GM23338 (cell line): ENCODE results near the gene TECR. TPM values are rescaled to one million over a fixed set of nuclear protein-coding genes. Genes with fewer than 3 reads are reported as not detected.

Experiments used
- ATAC-seq: fragments of 200-7000 bp; cut with Tn5 transposase; 3 replicates; pipeline ENCODE4 v1.9.1; 2020
- DNase-seq: peaks from one replicate; pipeline ENCODE4 v3.0.0-alpha.2; 2015; ENCODE audit warnings: low spot score
- H2AFZ ChIP-seq: fragments of 200-600 bp; sonication (generic); 2 replicates; pipeline ENCODE4 v1.8.0; 2016; ENCODE audit warnings: antibody characterized with exemption, mild to moderate bottlenecking, moderate library complexity
- H3F3A ChIP-seq: fragments of 200-600 bp; sonication (generic); replicated peaks from 2 replicates; pipeline ENCODE4 v1.8.0; 2017; ENCODE audit warnings: antibody characterized with exemption, mixed run types, low read depth
- H3K27ac ChIP-seq: fragments of 200-600 bp; sonication (generic); 2 replicates; pipeline ENCODE4 v1.6.1; 2016; ENCODE audit warnings: low read depth
- H3K27me3 ChIP-seq: fragments of 200-600 bp; sonication (generic); 2 replicates; pipeline ENCODE4 v1.8.0; 2016; ENCODE audit warnings: mild to moderate bottlenecking, mixed run types, moderate library complexity; ENCODE audit not compliant: insufficient read depth
- H3K36me3 ChIP-seq: fragments of 200-600 bp; sonication (generic); 2 replicates; pipeline ENCODE4 v1.8.0; 2016; ENCODE audit warnings: mild to moderate bottlenecking; ENCODE audit not compliant: insufficient read depth
- H3K4me1 ChIP-seq: fragments of 200-600 bp; sonication (generic); 2 replicates; pipeline ENCODE4 v1.8.0; 2016; ENCODE audit warnings: mild to moderate bottlenecking, moderate library complexity; ENCODE audit not compliant: insufficient read depth
- H3K4me2 ChIP-seq: fragments of 200-600 bp; sonication (generic); 2 replicates; pipeline ENCODE4 v1.7.1; 2017; ENCODE audit warnings: mixed run types
- H3K4me3 ChIP-seq: fragments of 200-600 bp; sonication (generic); 2 replicates; pipeline ENCODE4 v1.6.1; 2016; ENCODE audit warnings: mixed run types
- H3K79me2 ChIP-seq: fragments of 200-600 bp; sonication (generic); replicated peaks from 2 replicates; pipeline ENCODE4 v1.8.0; 2017; ENCODE audit warnings: mild to moderate bottlenecking; ENCODE audit not compliant: insufficient read depth
- H3K9me2 ChIP-seq: fragments of 200-600 bp; sonication (generic); 2 replicates; pipeline ENCODE4 v1.8.0; 2017; ENCODE audit not compliant: insufficient read depth
- H4K20me1 ChIP-seq: fragments of 200-600 bp; sonication (generic); replicated peaks from 2 replicates; pipeline ENCODE4 v1.8.0; 2017; ENCODE audit warnings: mild to moderate bottlenecking; ENCODE audit not compliant: insufficient read depth
- H3K27ac Mint-ChIP-seq: 2 replicates; pipeline ENCODE4 v1.8.0; 2020; ENCODE audit warnings: inconsistent platforms, mild to moderate bottlenecking, moderate library complexity, mixed read lengths
- H3K27me3 Mint-ChIP-seq: 3 replicates; pipeline ENCODE4 v1.8.0; 2022; ENCODE audit warnings: low read depth, mild to moderate bottlenecking, moderate library complexity, mixed read lengths, inconsistent platforms; ENCODE audit not compliant: insufficient read depth, poor library complexity
- H3K36me3 Mint-ChIP-seq: 3 replicates; pipeline ENCODE4 v1.8.0; 2021; ENCODE audit warnings: low read depth, mild to moderate bottlenecking, inconsistent platforms, moderate library complexity, mixed read lengths
- H3K4me1 Mint-ChIP-seq: 3 replicates; pipeline ENCODE4 v1.8.0; 2020; ENCODE audit warnings: mild to moderate bottlenecking, inconsistent platforms, mixed read lengths
- H3K4me3 Mint-ChIP-seq: 3 replicates; pipeline ENCODE4 v1.8.0; 2021; ENCODE audit warnings: moderate library complexity, mild to moderate bottlenecking, inconsistent platforms, mixed read lengths
- H3K9me3 Mint-ChIP-seq: 3 replicates; pipeline ENCODE4 v1.8.0; 2020; ENCODE audit warnings: moderate library complexity, mild to moderate bottlenecking, inconsistent platforms, mixed read lengths
- CREB1 ChIP-seq: fragments of 250-450 bp; sonication (Bioruptor Pico); IDR thresholded peaks from 2 replicates; pipeline ENCODE4 v1.5.0; 2020; ENCODE audit warnings: low read depth, mild to moderate bottlenecking, moderate library complexity
- EZH2 ChIP-seq: fragments of 200-600 bp; sonication (generic); IDR thresholded peaks from one replicate; pipeline ENCODE4 v1.8.0; 2017; ENCODE audit warnings: antibody characterized with exemption, mild to moderate bottlenecking, low read depth; ENCODE audit not compliant: unreplicated experiment
- STAT1 ChIP-seq: IDR thresholded peaks from one replicate; pipeline ENCODE4 v1.6.1; 2016; ENCODE audit warnings: antibody characterized with exemption; ENCODE audit not compliant: unreplicated experiment
- polyA plus RNA-seq: library from polyadenylated mRNA; unstranded; fragments of >200 nt; fragmentation: Nextera tagmentation; extraction: Ambion mirVana; gene quantifications from 2 replicates; pipeline ENCODE4 v1.2.1, GENCODE V29; 2016
- total RNA-seq: library from RNA; depleted of rRNA; stranded (reverse); fragments of >200 nt; shearing (Covaris generic); gene quantifications from 2 replicates; pipeline ENCODE4 v1.2.3, GENCODE V29; 2014
- TF ChIP-seq, protein P1 (sequence below): IDR thresholded peaks from 2 replicates; pipeline ENCODE4 v1.6.1; 2016; ENCODE audit warnings: antibody characterized with exemption
- TF ChIP-seq, protein P2 (sequence below): fragments of 250-450 bp; sonication (Bioruptor Pico); IDR thresholded peaks from 2 replicates; pipeline ENCODE4 v1.5.0; 2020; ENCODE audit warnings: mild to moderate bottlenecking, moderate library complexity

Gene TECR
- total and polyA plus RNA-seq, 2 experiments from 2014 or later = 107 to 268 TPM

DNA sequence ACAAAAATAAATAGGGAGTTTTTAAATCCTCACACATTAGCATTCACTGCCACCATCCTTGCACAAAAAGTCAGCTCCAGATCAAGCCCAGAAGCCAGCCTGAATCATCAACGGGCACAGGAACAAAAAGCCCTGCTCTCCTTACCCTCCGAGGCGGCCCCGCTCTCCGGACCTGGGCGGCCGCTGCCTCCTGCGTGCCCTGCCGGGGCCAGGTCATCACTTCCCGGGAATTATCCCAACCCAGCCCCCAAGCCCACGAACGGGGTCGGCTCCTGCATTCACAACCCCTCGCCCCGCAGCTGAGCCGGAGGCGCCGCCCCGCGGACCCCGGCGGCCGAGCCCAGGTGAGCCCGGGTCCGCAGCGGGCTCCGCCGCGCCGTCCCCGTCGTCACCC, 12.0 kb upstream of the TECR start:
- DNase-seq (no peak), ATAC-seq (no peak)
- Histone ChIP-seq H3K27me3 (no peaks in the 10 kb centered on the region), H3K4me2 (peak overlapping the region; percentile 99), H3K27ac (no peak overlapping the region), H4K20me1 (peaks cover 24% of the 10 kb centered on the region; the same call in 1 of the 2 replicates), H2AFZ (no peak overlapping the region), H3K79me2 (peaks cover 31% of the 10 kb centered on the region), H3K4me1 (peaks cover 11% of the 10 kb centered on the region; the same call in 1 of the 2 replicates), H3K36me3 (peaks cover 3% of the 10 kb centered on the region), H3F3A (peaks cover 37% of the 10 kb centered on the region), H3K9me2 (no peaks in the 10 kb centered on the region), H3K4me3 (peak overlapping the region; percentile 97)
- peaks cover 11% of the 10 kb centered on the region for H3K27me3 Mint-ChIP-seq
- H3K4me3 Mint-ChIP-seq = peak overlapping the region; percentile 93
- TF ChIP-seq EZH2 (no peak), CREB1 (CRISPR knock-in tag) (no peak), STAT1 (no peak)
- TF ChIP-seq, protein P1, sequence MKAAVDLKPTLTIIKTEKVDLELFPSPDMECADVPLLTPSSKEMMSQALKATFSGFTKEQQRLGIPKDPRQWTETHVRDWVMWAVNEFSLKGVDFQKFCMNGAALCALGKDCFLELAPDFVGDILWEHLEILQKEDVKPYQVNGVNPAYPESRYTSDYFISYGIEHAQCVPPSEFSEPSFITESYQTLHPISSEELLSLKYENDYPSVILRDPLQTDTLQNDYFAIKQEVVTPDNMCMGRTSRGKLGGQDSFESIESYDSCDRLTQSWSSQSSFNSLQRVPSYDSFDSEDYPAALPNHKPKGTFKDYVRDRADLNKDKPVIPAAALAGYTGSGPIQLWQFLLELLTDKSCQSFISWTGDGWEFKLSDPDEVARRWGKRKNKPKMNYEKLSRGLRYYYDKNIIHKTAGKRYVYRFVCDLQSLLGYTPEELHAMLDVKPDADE = no peak
- TF ChIP-seq, protein P2, sequence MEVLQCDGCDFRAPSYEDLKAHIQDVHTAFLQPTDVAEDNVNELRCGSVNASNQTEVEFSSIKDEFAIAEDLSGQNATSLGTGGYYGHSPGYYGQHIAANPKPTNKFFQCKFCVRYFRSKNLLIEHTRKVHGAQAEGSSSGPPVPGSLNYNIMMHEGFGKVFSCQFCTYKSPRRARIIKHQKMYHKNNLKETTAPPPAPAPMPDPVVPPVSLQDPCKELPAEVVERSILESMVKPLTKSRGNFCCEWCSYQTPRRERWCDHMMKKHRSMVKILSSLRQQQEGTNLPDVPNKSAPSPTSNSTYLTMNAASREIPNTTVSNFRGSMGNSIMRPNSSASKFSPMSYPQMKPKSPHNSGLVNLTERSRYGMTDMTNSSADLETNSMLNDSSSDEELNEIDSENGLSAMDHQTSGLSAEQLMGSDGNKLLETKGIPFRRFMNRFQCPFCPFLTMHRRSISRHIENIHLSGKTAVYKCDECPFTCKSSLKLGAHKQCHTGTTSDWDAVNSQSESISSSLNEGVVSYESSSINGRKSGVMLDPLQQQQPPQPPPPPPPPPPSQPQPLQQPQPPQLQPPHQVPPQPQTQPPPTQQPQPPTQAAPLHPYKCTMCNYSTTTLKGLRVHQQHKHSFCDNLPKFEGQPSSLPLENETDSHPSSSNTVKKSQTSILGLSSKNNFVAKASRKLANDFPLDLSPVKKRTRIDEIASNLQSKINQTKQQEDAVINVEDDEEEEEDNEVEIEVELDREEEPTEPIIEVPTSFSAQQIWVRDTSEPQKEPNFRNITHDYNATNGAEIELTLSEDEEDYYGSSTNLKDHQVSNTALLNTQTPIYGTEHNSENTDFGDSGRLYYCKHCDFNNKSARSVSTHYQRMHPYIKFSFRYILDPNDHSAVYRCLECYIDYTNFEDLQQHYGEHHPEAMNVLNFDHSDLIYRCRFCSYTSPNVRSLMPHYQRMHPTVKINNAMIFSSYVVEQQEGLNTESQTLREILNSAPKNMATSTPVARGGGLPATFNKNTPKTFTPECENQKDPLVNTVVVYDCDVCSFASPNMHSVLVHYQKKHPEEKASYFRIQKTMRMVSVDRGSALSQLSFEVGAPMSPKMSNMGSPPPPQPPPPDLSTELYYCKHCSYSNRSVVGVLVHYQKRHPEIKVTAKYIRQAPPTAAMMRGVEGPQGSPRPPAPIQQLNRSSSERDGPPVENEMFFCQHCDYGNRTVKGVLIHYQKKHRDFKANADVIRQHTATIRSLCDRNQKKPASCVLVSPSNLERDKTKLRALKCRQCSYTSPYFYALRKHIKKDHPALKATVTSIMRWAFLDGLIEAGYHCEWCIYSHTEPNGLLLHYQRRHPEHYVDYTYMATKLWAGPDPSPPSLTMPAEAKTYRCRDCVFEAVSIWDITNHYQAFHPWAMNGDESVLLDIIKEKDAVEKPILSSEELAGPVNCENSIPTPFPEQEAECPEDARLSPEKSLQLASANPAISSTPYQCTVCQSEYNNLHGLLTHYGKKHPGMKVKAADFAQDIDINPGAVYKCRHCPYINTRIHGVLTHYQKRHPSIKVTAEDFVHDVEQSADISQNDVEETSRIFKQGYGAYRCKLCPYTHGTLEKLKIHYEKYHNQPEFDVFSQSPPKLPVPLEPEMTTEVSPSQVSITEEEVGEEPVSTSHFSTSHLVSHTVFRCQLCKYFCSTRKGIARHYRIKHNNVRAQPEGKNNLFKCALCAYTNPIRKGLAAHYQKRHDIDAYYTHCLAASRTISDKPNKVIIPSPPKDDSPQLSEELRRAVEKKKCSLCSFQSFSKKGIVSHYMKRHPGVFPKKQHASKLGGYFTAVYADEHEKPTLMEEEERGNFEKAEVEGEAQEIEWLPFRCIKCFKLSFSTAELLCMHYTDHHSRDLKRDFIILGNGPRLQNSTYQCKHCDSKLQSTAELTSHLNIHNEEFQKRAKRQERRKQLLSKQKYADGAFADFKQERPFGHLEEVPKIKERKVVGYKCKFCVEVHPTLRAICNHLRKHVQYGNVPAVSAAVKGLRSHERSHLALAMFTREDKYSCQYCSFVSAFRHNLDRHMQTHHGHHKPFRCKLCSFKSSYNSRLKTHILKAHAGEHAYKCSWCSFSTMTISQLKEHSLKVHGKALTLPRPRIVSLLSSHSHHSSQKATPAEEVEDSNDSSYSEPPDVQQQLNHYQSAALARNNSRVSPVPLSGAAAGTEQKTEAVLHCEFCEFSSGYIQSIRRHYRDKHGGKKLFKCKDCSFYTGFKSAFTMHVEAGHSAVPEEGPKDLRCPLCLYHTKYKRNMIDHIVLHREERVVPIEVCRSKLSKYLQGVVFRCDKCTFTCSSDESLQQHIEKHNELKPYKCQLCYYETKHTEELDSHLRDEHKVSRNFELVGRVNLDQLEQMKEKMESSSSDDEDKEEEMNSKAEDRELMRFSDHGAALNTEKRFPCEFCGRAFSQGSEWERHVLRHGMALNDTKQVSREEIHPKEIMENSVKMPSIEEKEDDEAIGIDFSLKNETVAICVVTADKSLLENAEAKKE (CRISPR knock-in tag) = no peak
- H3K27ac Mint-ChIP-seq = peak overlapping the region; percentile 81
- peaks cover 26% of the 10 kb centered on the region for H3K4me1 Mint-ChIP-seq
- peaks cover 34% of the 10 kb centered on the region for H3K36me3 Mint-ChIP-seq
- no peaks in the 10 kb centered on the region; the same call in 2 of the 3 replicates for H3K9me3 Mint-ChIP-seq
